ENCODE data around the gene AGO4. TPM values are rescaled to one million over a fixed set of nuclear protein-coding genes. Genes with fewer than 3 reads are reported as not detected.
"Not testable (repeated sequence)": the region's sequence is repeated elsewhere in the genome, so short reads cannot be mapped to it uniquely, and the experiment has no call there.

The AGO4 gene
- total RNA-seq, 1 experiment from 2014 or later: 17.1 TPM

DNA sequence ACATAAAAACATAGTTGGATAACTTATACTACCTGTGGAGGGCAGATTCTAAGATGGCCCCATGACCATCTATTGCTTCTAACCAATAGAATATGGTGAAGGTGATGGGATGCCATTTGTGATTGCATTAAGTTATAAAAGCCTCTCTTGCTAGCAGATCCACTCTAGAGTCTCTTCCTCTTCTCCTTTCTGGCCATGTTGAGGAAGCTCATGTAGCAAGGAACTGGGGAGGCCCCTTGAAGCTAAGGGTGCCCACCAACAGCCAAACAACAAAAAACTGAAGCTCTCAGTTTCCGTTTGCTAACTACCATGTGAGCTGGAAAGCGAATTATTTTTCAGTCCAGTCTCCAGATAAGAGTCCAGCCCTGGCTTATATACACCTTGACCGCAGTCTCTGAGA lies 59.2 kb downstream of the AGO4 start:
- Histone ChIP-seq H3K4me3 (no peak overlapping the region), H3K27me3 (no peaks in the 10 kb centered on the region), H3K4me1 (no peaks in the 10 kb centered on the region), H3K36me3 (no peaks in the 10 kb centered on the region), H3K9me3 (replicated peaks) (no peaks in the 10 kb centered on the region), H3K27ac (no peak overlapping the region)
- DNase-seq: no peak

DNA sequence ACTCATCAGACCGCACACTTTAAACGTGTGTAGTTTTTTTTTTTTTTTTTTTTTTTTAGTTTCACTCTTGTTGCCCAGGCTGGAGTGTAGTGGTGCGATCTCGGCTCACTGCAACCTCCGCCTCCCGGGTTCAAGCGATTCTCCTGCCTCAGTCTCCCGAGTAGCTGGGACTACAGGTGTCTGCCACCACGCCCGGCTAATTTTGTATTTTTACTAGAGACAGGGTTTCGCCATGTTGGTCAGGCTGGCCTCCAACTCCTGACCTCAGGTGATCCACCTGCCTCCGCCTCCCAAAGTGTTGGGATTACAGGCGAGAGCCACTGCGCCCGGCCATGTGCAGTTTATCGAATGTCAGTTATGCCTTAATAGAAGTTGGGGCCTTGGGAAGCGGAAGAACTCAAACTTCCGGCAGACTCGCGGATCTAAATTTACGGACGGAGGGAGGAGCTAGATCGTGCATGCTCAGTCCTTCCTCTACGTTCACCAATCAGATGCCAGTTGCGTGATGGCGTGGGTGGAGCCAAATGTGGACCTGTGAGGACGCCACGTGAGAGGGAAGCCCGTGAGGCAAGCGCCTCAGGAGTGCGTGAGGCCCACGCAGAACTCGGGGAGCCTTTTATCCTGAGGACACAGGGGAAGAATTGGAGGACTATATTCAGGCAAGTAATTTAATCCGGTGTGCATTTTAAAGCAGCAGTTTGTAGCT lies 61.6 kb downstream of the AGO4 start:
- not testable (repeated sequence) for DNase-seq; H3K27me3 ChIP-seq; H3K27ac ChIP-seq; H3K36me3 ChIP-seq; H3K4me1 ChIP-seq; H3K9me3 ChIP-seq (replicated peaks); H3K4me3 ChIP-seq

DNA sequence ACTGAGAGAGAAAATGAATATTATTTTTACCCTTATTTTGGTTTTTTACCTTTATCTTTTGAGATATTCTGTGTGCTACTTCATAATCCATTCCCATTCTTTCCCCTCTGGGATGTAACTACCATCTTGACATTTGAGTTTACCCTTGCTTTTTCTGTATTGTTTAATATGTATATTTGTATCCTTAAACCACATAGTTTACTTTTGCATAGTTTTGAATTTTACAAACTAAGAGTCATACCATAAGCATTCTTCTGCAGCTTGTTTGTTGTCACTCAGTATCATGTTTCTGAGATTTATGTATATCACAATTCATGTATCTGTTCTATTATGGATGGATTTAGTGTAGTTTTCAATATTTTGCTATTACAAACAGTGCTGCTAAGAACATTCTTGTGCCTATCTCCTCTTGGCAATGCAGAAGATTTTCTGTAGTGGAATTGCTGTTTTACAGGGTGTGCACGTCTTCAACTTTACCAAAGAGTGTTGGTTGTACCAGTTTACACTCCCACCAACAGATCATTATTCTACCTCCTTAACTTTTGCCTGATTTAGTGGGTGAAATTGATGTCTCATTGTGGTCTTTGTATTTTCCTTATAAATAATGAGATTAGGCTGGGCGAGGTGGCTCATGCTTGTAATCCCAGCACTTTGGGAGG lies 63.0 kb downstream of the AGO4 start:
- no peaks in the 10 kb centered on the region for H3K9me3 ChIP-seq (replicated peaks)
- H3K36me3 ChIP-seq: no peaks in the 10 kb centered on the region
- H3K27ac ChIP-seq: no peak overlapping the region

DNA sequence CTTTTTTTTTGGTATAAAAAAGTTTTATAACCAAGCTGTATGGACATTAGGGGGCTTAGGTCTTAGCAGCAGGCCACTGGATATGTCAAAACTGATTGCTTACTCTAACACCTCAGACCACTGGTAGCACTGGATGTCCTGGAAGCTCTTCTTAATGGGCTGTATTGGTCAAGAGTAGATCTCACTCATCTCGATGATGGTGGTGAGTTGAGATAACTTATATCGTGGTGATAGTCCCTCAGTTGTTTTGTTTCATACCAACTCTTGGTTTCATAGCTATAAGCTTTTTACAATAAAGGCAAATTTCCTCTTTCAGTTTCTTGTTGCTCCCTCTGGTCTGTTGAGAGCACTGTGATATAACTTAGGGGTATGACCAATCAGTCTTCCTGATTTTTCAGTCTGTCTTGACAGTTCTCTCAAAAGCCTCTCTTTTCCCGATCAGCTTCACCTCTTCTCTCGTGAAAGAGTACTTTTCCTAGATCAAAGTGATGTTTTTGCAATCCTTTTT lies 65.5 kb downstream of the AGO4 start:
- H3K9me3 ChIP-seq (replicated peaks): no peaks in the 10 kb centered on the region
- H3K4me1 ChIP-seq: no peaks in the 10 kb centered on the region
- no peak for DNase-seq

More for the DNA sequence above, 63.0 kb downstream of the AGO4 start:
- H3K27me3 ChIP-seq: no peaks in the 10 kb centered on the region
- DNase-seq: no peak
- no peak overlapping the region for H3K4me3 ChIP-seq
- no peaks in the 10 kb centered on the region for H3K4me1 ChIP-seq

DNA sequence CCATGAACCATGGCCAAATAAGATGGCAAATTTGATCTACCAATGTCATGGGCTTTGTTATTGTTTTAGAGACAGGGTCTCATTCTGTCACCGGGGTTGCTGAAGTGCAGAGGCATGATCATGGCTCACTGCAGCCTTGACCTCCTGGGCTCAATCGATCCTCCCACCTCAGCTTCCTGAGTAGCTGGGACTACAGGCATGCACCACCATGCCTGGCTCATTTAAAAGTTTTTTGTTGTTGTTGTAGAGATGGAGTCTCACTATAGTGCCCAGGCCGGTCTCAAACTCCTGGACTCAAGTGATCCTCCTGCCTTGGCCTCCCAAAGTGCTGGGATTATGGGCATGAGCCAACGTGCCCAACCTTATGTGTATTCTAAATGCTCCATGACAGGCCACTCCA lies 66.3 kb downstream of the AGO4 start:
- H3K36me3 ChIP-seq; H3K9me3 ChIP-seq (replicated peaks); H3K4me1 ChIP-seq; H3K27ac ChIP-seq; DNase-seq; H3K27me3 ChIP-seq; H3K4me3 ChIP-seq: not testable (repeated sequence)

More for the DNA sequence above, 65.5 kb downstream of the AGO4 start:
- H3K4me3 ChIP-seq: no peak overlapping the region
- no peaks in the 10 kb centered on the region for H3K27me3 ChIP-seq
- no peaks in the 10 kb centered on the region for H3K36me3 ChIP-seq
- no peak overlapping the region for H3K27ac ChIP-seq

DNA sequence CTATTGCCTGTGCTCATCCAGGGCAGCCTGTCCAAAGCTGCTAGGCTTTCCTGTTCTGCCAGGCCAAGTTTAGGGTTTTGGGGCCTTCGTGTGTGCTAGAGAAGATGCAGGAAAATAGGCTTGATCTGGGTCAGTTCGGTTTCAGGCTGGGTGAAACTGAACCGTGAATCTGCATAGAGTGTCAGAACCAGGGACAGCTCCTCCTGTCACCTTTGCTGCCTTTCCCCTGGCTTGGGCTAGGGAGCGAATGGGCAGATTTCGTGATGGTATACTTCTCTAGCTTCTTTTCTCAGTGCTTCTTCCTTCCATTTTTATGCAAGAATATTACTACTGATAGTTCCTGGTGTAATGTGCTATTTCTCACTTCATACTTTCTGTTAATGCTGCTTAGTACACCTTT lies 69.2 kb downstream of the AGO4 start:
- H3K4me3 ChIP-seq: no peak overlapping the region
- DNase-seq: peak; percentile 21 to 61
- H3K27me3 ChIP-seq: no peaks in the 10 kb centered on the region
- no peaks in the 10 kb centered on the region for H3K36me3 ChIP-seq
- no peak overlapping the region for H3K27ac ChIP-seq
- H3K4me1 ChIP-seq: no peaks in the 10 kb centered on the region
- H3K9me3 ChIP-seq (replicated peaks): no peaks in the 10 kb centered on the region

DNA sequence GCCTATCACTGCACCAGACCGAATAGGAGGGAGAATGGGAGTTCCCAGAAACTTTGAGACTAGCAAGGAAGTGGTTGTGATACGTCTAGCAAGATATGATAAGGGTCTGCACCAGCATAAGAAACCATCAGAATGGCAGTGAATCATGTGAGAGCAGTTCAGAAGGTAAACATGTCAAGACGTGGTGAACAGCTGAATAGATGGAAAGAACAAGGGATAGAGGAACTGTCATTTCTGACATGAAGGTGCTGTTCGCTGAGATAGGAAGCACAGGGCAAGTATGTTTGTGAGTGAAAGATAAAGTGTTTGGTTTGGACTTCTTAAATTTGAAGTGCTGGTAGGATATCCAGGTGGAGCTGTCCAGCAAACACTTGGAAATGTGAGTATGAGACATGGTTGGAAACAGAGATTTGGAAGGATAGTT lies 74.0 kb downstream of the AGO4 start:
- H3K4me3 ChIP-seq: no peak overlapping the region
- H3K36me3 ChIP-seq: no peaks in the 10 kb centered on the region
- H3K9me3 ChIP-seq (replicated peaks): no peaks in the 10 kb centered on the region
- H3K27ac ChIP-seq: no peak overlapping the region
- H3K27me3 ChIP-seq: no peaks in the 10 kb centered on the region
- H3K4me1 ChIP-seq: peaks cover 6% of the 10 kb centered on the region; the same call in 1 of the 2 replicates
- no peak for DNase-seq

DNA sequence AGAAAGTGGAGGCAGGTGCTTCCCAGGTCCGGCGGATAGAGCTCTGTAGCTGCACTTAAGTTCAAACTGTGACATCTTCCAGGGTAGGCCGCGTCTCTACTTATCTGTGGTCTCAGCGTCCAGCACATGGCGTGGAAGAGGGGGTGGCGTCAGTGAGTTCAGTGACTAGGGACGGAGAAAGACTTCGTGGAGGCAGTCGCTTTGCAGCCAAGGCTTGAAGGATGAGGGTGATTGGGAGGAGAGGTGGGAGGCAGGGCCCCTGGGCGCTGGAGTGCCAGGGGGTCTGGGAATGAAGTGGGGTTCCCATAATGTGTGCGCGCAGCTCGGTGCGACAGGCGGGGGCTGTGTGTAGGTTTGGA lies 74.7 kb downstream of the AGO4 start:
- Histone ChIP-seq H3K4me1 (peaks cover 11% of the 10 kb centered on the region; the same call in 1 of the 2 replicates), H3K9me3 (replicated peaks) (no peaks in the 10 kb centered on the region), H3K27ac (no peak overlapping the region), H3K36me3 (no peaks in the 10 kb centered on the region), H3K4me3 (peak overlapping the region; percentile 77), H3K27me3 (no peaks in the 10 kb centered on the region)
- DNase-seq: no peak

DNA sequence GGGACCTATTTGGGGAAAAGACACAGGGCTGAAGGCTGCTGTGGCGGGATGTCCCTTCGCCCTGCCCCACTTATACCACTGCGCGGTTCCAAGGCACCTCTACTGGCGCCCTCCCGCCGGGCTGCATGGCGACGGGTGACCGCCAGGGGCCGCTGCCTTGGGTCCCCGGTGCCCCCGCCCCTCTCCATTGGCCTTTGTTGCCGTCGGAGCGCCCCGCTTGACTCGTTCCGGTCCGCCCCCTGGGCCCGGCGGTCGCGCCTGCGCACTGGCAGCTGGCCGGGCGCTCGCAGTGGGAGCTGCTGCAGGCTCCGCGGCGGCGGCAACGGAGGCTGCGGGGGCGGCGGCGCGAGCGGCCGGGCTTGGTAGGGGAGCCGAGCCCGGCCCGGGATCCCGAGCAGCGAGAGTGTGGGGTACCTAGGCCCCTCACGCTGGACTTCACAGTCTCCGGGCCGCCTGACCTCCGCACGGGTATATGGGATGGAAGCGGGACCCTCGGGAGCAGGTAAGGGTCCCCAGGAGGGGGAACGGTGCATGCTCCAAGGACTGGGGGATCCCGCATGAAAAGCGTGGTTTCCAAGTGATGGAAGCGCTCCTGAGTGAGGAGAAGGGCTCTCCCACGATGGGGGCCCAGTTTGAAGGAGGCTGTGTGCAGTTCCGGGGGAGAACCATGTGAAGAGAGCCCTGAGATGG lies 75.3 kb downstream of the AGO4 start, which contains the start of gene AGO1:
Gene AGO1, plus strand, starts transcription at position 265 of the 690 bp plus-strand sequence. Its CDS starts 213 bp downstream, at position 478.
- DNase-seq: peak; percentile 96 to 97
- H3K27ac ChIP-seq: no peak within 1 kb of the TSS; the same call in 1 of the 2 replicates
- peak within 1 kb of the TSS; percentile 77 for H3K4me3 ChIP-seq
- peaks cover 11% of the 10 kb centered on the region; the same call in 1 of the 2 replicates for H3K4me1 ChIP-seq
- H3K36me3 ChIP-seq: no peaks in the 10 kb centered on the region
- no peaks in the 10 kb centered on the region for H3K9me3 ChIP-seq (replicated peaks)
- H3K27me3 ChIP-seq: no peaks in the 10 kb centered on the region

DNA sequence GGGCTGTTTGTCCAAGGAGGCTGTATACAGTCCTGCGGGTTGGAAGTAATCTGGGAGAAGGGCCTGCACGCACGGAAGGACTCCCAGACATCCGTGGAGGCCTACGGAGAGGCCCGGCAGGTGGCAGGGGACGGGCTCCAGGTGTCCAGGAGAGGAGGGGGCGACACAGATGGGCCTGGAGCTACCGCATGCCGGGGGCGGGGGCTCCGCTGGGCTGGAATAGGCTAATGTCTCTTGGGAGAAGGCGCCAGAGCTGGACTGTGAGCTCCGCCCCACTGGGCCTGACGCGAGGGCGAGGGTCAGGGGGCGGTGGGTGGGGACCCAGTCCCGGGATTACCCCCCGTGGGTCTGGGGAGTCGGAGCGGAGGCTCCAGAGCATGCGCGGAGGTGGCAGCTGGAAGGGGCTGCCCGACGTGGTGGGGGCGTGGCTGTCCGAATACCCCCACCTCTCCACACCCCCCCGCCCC lies 75.9 kb downstream of the AGO4 start:
- Histone ChIP-seq H3K4me3 (peak overlapping the region; percentile 77), H3K27ac (no peak overlapping the region; the same call in 1 of the 2 replicates), H3K9me3 (replicated peaks) (no peaks in the 10 kb centered on the region), H3K27me3 (no peaks in the 10 kb centered on the region), H3K36me3 (0 out of 2 replicates have a peak, but pooled peaks cover 1% of the 10 kb centered on the region), H3K4me1 (peaks cover 11% of the 10 kb centered on the region; the same call in 1 of the 2 replicates)
- DNase-seq: peak; percentile 73 to 75

DNA sequence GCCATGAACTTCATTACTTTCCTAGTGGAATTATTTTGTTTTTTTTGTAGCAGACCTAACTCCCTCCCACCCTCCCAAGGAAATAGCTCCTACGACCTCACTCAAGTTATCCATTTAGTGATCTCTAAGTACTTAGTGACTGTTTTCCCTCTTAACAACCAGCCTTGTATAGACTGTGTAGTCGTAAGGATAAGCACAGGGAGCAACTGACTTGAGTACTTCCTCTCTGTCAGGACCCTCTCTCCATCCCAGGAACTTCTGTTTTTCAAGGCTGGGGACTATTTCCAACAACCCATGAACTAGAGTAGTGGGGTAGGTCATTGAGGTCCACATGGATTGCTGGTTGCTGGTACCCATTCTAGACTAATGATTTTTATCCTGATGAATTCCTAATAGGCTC lies 77.1 kb downstream of the AGO4 start:
- Histone ChIP-seq H3K4me3 (no peak overlapping the region), H3K27me3 (no peaks in the 10 kb centered on the region), H3K9me3 (replicated peaks) (no peaks in the 10 kb centered on the region), H3K27ac (no peak overlapping the region), H3K36me3 (0 out of 2 replicates have a peak, but pooled peaks cover 2% of the 10 kb centered on the region), H3K4me1 (peaks cover 11% of the 10 kb centered on the region; the same call in 1 of the 2 replicates)
- no peak for DNase-seq

DNA sequence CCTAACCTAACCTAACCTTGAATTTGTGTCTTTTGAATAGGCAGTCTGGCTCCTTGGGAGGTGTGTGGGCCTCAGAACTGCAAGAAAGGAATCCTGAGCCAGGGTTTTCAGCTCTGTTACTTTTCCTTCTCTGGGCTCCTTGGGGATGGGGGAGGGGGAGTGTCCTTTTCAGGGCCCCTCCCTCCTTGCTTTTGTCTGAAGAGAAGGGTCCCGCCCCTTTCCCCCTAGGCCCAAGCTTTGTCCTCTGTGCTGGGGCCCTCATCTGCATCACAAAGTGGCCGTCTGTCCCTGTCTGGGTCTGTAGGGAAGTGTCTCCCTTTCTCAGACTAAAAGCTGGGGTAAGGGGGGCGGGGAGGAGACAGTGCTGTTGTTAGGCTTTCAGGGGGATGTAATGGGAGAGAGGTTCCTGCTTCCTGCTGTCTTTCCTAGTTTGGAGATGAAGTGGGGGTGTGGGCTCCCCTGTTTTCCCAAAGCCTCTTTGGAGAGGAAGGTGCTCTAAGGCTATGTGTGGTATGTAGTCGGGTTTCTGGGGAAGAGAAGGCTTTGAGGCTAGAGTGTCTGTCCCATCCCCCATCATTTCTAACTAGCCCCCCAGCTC lies 78.2 kb downstream of the AGO4 start:
- Histone ChIP-seq H3K9me3 (replicated peaks) (no peaks in the 10 kb centered on the region), H3K27ac (no peak overlapping the region), H3K4me1 (peaks cover 11% of the 10 kb centered on the region; the same call in 1 of the 2 replicates), H3K27me3 (no peaks in the 10 kb centered on the region), H3K36me3 (peaks cover 6% of the 10 kb centered on the region; the same call in 1 of the 2 replicates), H3K4me3 (no peak overlapping the region)
- DNase-seq: peak; percentile 21 to 40

DNA sequence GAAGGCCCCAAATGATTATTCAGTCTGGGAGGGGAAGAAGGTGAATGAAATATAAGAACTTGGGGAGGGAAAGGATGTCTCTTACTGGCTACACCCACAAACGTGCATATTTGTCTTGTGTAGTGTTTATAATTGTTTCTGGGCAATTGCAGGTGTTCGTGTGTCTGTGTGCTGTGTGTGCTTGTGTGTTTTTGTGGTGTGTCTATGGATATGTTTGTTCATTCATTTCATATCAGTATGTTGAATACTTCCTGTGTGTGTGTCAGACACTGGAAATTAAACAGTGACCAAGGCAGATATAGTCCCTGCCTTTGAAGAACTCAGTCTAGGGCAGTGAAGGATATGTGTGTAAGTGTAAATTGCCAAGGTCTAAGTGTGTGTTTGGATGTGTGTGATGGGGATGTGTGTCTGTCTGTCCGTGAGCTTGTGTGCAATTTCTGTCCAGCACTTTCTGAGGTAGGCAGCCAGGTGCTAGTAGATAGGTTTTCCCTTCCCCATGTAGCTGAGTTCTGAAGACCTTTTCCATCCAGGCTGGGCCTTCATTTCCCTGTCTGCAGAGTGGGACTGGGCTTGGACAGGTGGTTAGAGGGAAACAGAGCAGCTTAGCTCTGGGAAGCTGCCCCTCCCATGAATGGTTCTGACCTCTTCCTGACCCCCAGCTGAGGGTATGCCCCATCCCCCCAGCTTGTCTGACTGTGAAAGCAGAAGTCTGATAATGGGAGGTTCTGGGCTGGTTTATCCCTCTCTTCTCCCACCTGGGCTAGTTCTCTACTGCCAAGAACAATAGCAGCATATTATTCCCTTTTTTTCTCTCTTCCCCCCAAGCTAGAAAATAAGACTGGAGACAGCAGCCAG lies 79.0 kb downstream of the AGO4 start:
- H3K36me3 ChIP-seq: peaks cover 6% of the 10 kb centered on the region
- peaks cover 11% of the 10 kb centered on the region; the same call in 1 of the 2 replicates for H3K4me1 ChIP-seq
- no peak overlapping the region for H3K4me3 ChIP-seq
- no peaks in the 10 kb centered on the region for H3K27me3 ChIP-seq
- no peaks in the 10 kb centered on the region for H3K9me3 ChIP-seq (replicated peaks)
- H3K27ac ChIP-seq: no peak overlapping the region
- DNase-seq: peak; percentile 37 to 52

Data from SJCRH30 (cell line).